Ureter (tissue), 1 donor: ENCODE measurements around the gene FAM151A. TPM values are rescaled to one million over a fixed set of nuclear protein-coding genes. Genes with fewer than 3 reads are reported as not detected.
A peak's percentile ranks its signal among the peaks of the same experiment; 100 is the strongest.
"Not testable (repeated sequence)": the region's sequence is repeated elsewhere in the genome, so short reads cannot be mapped to it uniquely, and the experiment has no call there.

Experiments used
- DNase-seq: peaks from one replicate; pipeline ENCODE4 v3.0.0-alpha.2; 2020; ENCODE audit warnings: low spot score
- total RNA-seq: library from RNA; stranded (reverse); gene quantifications from one replicate; pipeline ENCODE4 v1.2.4, GENCODE V29; 2023
- donor health status: DM: yes; HTN: yes; CAD: no.

FAM151A gene
- total RNA-seq, 1 donor from 2014 or later = not detected

DNA sequence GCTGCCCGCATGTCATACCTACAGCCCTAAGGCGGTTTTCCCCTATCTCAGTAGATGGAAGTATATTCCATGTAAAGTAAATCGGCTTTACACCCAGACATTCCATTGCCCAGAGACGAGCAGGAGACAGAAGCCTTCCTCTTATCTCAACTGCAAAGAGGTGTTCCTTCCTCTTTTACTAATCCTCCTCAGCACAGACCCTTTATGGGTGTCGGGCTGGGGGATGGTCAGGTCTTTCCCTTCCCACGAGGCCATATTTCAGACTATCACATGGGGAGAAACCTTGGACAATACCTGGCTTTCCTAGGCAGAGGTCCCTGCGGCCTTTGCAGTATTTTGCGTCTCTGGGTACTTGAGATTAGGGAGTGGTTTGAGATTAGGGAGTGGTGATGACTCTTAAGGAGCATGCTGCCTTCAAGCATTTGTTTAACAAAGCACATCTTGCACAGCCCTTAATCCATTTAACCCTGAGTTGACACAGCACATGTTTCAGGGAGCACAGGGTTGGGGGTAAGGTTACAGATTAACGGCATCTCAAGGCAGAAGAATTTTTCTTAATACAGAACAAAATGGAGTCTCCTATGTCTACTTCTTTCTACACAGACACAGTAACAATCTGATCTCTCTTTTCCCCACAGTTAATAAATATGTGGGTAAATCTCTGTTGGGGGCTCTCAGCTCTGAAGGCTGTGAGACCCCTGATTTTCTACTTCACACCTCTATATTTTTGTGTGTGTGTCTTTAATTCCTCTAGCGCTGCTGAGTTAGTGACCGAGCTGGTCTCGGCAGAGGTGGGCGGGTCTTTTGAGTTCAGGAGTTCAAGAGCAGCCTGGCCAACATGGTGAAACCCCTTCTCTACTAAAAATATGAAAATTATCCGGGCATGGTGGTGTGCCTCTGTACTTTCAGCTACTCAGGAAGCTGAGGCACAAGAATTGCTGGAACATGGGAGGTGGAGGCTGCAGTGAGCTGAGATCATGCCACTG is 13.4 kb upstream of the FAM151A start:
- not testable (repeated sequence) for DNase-seq

- DNase-seq = not testable (repeated sequence)
Observed at GRCh38 chr1:54635804-54636203, 12.5 kb upstream of the FAM151A start.

DNA sequence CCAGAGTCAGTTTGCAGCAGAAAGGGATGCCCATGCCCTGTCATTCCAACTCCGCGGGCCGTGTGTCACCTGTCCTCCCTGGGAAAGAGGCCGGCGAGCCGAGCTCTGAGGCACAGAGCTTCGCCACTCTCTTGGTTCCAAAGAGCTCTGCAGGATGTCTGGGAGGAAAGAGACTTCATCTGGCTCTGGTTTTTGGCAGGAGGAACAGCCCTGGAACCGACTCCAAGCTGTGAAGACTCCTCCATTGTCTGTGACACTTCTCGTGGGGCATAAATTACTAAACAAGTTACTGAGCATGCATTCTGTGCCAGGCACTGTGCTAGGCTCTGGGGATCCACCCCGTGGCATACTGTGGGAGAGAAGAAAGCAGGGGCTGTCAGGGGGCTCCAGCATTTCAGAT is 3.9 kb upstream of the FAM151A start:
- no peak for DNase-seq

- DNase-seq = no peak
Observed at GRCh38 chr1:54624466-54625464, 1.4 kb upstream of the FAM151A start.

GRCh38 chr1:54619749-54620148 is 3.6 kb downstream of the FAM151A start:
- DNase-seq = no peak

DNA sequence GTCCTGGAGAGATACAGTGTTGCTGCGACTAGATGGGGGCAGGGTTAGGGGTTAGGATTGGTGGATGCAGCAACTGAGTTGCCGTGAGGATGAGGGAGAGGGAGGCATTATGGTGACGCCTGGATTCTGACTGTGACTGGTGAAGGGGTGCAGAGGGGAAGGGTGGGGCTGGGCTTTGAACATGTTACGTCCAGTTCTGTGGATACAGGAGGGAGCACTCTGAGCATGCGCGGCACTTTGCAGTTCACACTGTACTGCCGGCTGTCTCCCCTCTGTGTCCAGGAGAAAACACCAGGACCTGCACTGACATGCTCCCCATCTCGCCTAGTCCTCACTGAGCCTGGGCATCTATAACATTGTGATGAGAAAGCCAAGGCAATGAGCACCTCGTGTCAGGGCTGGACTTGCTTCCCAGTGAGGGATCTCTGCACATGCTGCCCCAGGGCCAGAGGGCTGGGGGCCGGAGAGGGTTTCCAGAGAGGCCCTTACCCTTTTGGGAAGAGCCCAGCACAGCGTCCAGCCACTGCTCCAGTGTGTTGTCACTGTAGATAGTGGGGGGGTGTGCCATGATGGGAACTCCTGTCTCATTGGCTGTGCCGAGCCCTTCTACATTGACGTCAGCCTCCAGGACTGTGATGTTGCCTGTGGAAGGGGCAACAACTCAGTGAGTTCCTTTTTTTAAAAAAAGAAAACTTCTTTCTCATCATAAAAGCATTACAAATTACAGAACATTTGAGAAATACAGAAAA is 7.6 kb downstream of the FAM151A start:
- peak; percentile 74 for DNase-seq

DNA sequence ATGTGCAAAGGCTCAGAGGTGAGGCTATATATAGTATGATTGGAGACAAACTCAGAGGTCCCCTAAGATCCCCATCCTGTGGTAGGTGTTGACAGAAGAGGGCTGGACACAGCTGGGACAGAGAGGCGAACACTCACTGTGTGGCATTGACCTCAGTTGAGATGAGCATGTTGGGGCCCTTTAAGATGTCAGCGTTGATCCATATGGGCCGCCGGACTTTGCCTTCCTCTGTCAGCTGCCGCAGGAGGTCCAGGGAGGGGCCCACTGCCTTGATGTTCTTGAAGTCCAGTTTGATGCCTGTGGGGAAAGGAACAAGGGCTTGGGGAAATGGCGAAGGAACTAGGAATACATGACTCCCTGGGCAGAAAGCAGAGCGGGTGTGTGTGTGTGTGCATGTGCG is 8.8 kb downstream of the FAM151A start:
- DNase-seq = no peak

DNA sequence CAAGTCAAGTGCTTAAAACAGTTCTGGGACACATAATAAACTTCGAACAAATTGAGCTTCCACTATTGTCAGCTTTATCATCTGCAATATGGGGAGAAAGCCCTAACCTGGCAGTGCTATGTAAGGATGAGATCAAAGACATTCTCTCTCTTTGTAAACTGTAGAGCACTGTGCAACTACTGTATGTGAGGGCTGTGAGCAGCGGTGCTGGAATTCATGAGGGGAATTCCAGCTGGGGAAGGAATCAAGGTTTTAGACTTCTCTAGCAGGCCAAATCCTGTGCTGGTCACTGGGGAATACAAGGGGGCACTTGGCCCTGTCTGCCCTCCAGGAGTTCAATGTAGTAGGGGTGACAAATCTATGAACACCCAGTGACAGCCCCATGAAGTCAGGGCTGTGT is 9.3 kb downstream of the FAM151A start:
- no peak for DNase-seq

- DNase-seq = no peak
Observed at GRCh38 chr1:54611621-54612020, 11.7 kb downstream of the FAM151A start.

DNA sequence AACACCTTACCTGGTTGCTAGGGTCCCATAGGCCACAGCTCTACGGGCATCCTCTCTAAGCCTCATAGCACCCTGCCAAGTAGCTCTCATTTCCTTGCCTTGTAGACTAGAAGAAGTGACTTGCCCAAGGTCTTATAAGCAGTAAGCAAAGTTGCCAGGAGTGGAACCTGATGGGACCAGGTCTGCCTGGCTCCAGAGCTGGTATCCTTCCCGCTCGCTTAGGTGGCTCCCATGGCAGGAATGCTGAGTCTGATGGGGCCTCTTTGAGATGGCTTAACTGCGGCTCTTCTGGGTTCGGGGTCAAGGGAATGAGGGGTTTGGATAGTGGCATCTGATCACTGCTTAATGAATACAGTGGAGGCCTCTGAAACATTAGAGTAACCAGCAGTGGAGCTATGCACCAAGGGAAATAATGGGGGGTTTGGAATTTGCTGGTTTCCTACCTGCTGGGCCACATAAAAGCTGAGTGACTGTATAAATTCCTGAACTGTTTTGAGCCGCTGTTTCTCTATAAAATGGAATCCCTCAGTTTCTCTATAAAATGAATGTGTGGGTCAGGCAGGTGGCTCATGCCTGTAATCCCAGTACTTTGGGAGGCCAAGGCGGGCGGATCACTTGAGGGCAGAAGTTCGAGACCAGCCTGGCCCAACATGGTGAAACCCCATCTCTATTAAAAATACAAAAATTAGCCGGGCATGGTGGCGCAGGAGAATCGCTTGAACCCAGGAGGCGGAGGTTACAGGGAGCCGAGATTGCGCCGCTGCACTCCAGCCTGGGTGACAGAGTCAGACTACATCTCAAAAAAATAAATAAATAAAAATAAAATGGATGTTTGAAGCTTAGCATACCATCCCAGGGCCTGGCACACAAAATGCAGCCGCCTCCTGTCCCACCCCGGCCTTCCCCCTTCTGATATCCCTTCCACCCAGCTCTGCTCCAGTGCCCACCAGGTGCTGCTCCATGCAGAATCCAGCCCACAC is 12.4 kb downstream of the FAM151A start:
- DNase-seq = no peak

DNA sequence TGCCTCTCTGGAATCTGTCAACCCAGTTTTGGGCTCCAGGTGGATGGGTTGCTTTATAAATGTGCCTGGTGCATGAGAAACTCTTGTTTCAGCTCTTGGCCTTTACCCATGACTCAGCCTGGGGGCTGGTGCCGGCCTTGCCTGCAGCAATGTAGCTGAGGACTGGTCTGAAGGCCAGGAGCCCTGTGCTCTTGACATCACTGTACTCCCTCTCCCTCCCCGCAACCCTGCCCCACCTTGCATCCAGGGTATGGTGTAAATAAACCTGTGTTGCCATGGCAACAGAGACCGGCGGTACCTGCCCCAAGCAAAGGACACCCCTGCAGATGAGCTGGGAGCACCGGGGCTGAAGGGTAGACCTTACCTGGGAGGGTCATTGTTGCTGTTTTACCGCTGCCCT is 13.3 kb downstream of the FAM151A start:
- no peak for DNase-seq

GRCh38 chr1:54609301-54609921 is 13.9 kb downstream of the FAM151A start:
- no peak for DNase-seq

DNA sequence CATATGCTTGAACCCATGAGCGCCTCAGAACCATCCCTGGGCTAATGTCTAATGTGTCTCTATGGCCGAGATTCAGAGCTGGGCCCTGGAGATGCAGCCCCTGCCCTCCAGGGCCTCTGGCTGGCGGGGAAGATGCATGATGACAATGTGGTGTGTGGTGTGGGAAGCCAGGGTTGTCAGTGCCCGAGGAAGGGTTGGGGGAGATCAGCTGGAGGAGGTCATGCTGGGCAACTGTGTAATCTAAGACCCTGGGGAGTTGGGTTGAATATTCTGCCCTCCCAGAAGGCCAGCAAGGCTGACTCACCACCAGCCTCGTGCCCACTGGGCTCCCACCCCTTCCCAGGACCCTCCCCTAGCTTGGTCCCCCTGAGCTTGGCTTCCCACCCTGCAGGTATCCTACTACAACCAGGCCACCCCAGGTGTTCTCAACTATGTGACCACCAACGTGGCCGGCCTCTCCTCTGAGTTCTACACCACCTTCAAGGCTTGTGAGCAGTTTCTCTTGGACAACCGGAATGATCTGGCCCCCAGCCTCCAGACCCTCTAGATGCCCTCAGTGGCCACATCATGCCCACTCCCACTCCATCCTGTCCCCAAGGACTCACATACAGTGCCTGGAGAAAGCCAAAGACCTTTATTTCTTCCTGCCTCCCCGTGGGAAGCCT is 14.6 kb downstream of the FAM151A start:
- no peak for DNase-seq

- DNase-seq = no peak
Observed at GRCh38 chr1:54607821-54608565, 15.3 kb downstream of the FAM151A start.

DNA sequence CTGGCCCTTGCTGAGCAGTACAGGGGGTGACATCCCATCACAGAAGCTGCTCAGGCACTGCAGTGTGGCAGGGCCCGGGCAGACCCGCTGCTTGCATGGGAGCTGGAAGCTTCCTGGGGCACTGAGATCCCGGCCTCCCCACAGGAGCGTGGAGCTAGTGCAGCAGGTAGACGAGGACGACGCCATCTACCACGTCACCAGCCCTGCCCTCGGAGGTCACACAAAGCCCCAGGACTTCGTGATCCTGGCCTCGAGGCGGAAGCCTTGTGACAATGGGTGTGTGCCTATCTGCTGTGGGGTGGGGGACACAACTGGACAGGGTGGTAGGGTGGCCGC is 16.4 kb downstream of the FAM151A start:
- DNase-seq = no peak

DNA sequence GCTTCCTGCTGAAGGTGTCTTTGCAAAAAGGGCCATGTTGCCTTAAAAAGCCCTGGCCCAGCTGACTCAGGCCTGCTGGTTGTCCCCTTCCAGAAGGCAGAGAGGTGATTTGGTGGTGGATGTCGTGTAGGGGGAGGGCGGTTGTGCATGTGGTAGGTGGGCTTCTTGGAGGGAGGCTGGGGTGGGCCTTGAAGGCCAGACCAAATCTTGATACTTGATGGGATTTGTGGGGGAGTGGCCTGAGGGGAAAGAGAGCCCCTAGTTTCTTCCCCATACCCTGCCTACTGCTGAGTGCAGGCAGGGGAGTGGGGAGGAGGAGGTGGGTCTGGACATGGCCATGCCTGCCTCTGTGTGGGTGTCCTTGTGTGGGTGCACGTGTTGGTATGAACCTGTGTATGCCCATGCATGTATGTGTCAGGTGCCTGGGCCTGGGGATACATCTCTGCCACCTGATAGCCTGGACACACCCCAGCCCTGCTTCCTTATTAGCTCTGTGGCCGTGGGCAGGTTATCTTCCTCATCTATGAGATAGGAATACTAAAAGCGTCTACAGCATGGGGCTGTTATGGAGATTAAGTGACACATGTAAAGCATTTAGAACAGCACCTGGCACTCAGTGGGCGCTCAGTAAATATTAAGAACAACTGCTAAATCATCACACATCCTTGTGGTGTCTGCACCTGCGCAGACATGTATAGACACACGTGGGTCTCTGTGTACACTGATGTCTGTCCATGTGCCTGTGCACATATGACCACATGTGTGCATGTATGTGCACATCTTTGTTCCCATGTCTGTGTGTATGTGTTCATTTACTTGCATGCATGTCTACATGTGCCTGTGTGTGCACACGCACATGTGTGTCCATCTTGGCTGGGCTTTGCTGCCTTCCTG is 17.0 kb downstream of the FAM151A start:
- no peak for DNase-seq

DNA sequence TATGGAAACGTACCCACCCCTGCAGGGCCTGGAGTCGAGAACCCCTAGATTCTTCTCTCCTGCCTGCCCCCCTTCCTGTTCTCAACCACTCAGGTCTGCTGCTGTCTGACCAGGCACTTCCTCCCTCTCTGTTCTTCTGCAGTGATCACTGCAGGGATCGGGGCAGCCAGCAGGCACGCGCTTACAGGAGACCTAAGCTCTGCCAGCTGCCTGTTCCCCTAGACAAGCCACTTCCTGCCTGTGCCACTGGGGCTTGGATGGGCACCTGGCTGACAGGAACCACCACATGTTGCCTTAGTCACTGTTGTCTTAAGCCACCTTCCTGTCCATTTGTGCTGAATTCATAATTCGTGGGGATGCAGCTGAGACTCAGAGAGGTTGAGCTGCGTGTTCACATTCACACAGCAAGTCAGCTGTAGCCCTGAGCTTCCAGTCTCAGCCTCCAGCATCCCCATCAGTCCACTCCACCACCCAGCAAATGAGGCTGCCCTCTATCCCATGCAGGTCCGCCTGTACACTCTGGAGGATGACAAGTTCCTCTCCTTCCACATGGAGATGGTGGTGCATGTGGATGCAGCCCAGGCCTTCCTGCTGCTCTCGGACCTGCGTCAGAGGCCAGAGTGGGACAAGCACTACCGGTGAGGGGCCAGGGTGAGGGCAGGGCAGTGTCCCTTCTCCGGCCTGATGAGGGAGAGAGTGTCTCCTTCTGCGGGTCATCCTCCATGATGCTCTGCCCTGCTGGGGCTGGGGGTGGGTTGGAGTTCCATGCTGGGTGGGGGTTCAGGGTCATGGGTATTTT is 18.6 kb downstream of the FAM151A start:
- no peak for DNase-seq
